Testis (tissue), 3 donors: Measurements from ENCODE around the gene TM4SF4. TPM values are rescaled to one million over a fixed set of nuclear protein-coding genes. Genes with fewer than 3 reads are reported as not detected.

Experiments
- DNase-seq: peaks from one replicate; pipeline ENCODE4 v3.0.0-alpha.2; 2019
- H3K27ac ChIP-seq, 2 donors: fragments of 200-600 bp; sonication (generic); one replicate each; pipeline ENCODE4 v1.5.1; 2019
- H3K27me3 ChIP-seq: fragments of 200-600 bp; sonication (generic); one replicate; pipeline ENCODE4 v1.5.1; 2019
- H3K36me3 ChIP-seq: fragments of 200-600 bp; sonication (generic); one replicate; pipeline ENCODE4 v1.5.1; 2017; ENCODE audit warnings: low read depth; ENCODE audit errors: missing control alignments
- H3K4me1 ChIP-seq: fragments of 200-600 bp; sonication (generic); one replicate; pipeline ENCODE4 v1.5.1; 2019
- H3K4me3 ChIP-seq, 2 donors: fragments of 200-600 bp; sonication (generic); one replicate each; pipeline ENCODE4 v1.5.1; 2017 to 2019
- H3K9me3 ChIP-seq: fragments of 200-600 bp; sonication (generic); one replicate; pipeline ENCODE4 v1.5.1; 2017
- POLR2A ChIP-seq: fragments of 450-650 bp; IDR thresholded peaks from one replicate; pipeline ENCODE4 v1.6.1; 2017; ENCODE audit warnings: antibody characterized with exemption, mild to moderate bottlenecking, moderate library complexity
- WGBS, 2 donors: methylation state at CpG; one replicate each; pipeline ENCODE4 v1.1.5; 2018; 5-methylcytosine and 5-hydroxymethylcytosine counted together
- intact Hi-C: fragments of 100-400 bp; cut with DNase I; formaldehyde crosslinking; loops from one replicate; pipeline ENCODE4 v1.15.1; 2023; ENCODE audit warnings: low total_unique reads
- polyA plus RNA-seq: library from polyadenylated mRNA; stranded (reverse); fragments of 350-450 nt; fragmentation: Illumina TruSeq; extraction: RNeasy Lipid Tissue Mini Kit (QIAGEN cat#74804); gene quantifications from one replicate; pipeline ENCODE4 v1.2.3, GENCODE V29; 2014; ENCODE audit warnings: low read depth, low replicate concordance; ENCODE audit not compliant: insufficient read depth
- total RNA-seq, 2 donors: library from RNA; depleted of rRNA; stranded (reverse); fragments of >200 nt; gene quantifications; one replicate each; pipeline ENCODE4 v1.2.3, GENCODE V29; 2016
- TF ChIP-seq, protein P1 (sequence below), 3 experiments: fragments of 450-650 bp in 2 of 3; fragments of 200-600 bp in 1 of 3; sonication (generic) in 1 of 3; IDR thresholded peaks; one replicate each; pipeline ENCODE4 v1.5.1; 2016 to 2019; ENCODE audit warnings: antibody characterized with exemption in 3 of 3, mild to moderate bottlenecking in 2 of 3, moderate library complexity in 1 of 3

TM4SF4 gene
- total and polyA plus RNA-seq, 3 donors from 2014 or later = 0.12 to 1.4 (median 0.39) TPM

GRCh38 chr3:149453140-149453805 lies 21.2 kb upstream of the TM4SF4 start:
- DNase-seq = no peak
- WGBS, 2 donors = 97 to 100% methylated on average over 1 of the region's 1 CpG
- intact Hi-C loops = no loop called here
- H3K4me3 ChIP-seq = no peak overlapping the region
- H3K27me3 ChIP-seq = no peaks in the 10 kb centered on the region
- no peak overlapping the region for H3K27ac ChIP-seq
- TF ChIP-seq, protein P1, sequence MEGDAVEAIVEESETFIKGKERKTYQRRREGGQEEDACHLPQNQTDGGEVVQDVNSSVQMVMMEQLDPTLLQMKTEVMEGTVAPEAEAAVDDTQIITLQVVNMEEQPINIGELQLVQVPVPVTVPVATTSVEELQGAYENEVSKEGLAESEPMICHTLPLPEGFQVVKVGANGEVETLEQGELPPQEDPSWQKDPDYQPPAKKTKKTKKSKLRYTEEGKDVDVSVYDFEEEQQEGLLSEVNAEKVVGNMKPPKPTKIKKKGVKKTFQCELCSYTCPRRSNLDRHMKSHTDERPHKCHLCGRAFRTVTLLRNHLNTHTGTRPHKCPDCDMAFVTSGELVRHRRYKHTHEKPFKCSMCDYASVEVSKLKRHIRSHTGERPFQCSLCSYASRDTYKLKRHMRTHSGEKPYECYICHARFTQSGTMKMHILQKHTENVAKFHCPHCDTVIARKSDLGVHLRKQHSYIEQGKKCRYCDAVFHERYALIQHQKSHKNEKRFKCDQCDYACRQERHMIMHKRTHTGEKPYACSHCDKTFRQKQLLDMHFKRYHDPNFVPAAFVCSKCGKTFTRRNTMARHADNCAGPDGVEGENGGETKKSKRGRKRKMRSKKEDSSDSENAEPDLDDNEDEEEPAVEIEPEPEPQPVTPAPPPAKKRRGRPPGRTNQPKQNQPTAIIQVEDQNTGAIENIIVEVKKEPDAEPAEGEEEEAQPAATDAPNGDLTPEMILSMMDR (IDR thresholded peaks at IDR 0.05) = no peak
- TF ChIP-seq POLR2A = no peak
- peaks cover 3% of the 10 kb centered on the region for H3K4me1 ChIP-seq
- no peaks in the 10 kb centered on the region for H3K9me3 ChIP-seq
- H3K36me3 ChIP-seq = no peaks in the 10 kb centered on the region

- TF ChIP-seq POLR2A = no peak
- TF ChIP-seq, protein P1 (IDR thresholded peaks at IDR 0.05) = no peak
- H3K27ac ChIP-seq = no peak overlapping the region
- H3K36me3 ChIP-seq = no peaks in the 10 kb centered on the region
- DNase-seq = no peak
- H3K4me1 ChIP-seq = peaks cover 4% of the 10 kb centered on the region
- H3K27me3 ChIP-seq = no peaks in the 10 kb centered on the region
- H3K4me3 ChIP-seq = no peak overlapping the region
- no peaks in the 10 kb centered on the region for H3K9me3 ChIP-seq
- intact Hi-C loops = no loop called here
These were observed 19.8 kb upstream of the TM4SF4 start for GRCh38 chr3:149454746-149455145.

GRCh38 chr3:149455366-149455765 lies 19.1 kb upstream of the TM4SF4 start:
- Histone ChIP-seq H3K27me3 (no peaks in the 10 kb centered on the region), H3K4me3 (no peak overlapping the region), H3K9me3 (no peaks in the 10 kb centered on the region), H3K4me1 (peaks cover 10% of the 10 kb centered on the region), H3K27ac (no peak overlapping the region), H3K36me3 (no peaks in the 10 kb centered on the region)
- WGBS, 2 donors = 77 to 87% methylated on average over 3 of the region's 3 CpGs
- TF ChIP-seq, protein P1 (IDR thresholded peaks at IDR 0.05) = no peak
- no peak for TF ChIP-seq POLR2A
- no peak for DNase-seq
- intact Hi-C loops = no loop called here

DNA sequence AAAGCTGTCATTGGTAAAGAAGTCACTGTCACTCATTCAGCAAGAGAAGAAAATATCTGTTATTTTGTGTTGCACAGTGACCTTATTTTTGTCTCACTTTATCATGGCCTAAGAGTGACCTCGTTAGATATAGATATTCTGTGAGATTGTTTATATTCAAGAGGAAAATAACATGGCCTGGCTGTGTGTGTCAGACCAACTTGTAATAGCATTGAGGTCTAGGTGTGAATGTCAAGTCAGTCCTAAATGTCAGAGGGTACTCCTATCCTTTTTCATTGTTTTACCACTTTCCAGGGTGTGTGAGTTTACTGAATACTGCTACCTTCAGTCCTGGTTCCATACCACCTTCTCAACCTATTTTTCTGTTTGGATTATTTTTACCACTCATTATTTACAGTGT lies 18.5 kb upstream of the TM4SF4 start:
- Histone ChIP-seq H3K4me1 (peaks cover 10% of the 10 kb centered on the region), H3K4me3 (no peak overlapping the region), H3K36me3 (no peaks in the 10 kb centered on the region), H3K27ac (no peak overlapping the region), H3K9me3 (no peaks in the 10 kb centered on the region), H3K27me3 (no peaks in the 10 kb centered on the region)
- no peak for DNase-seq
- TF ChIP-seq, protein P1 (IDR thresholded peaks at IDR 0.05) = no peak
- no peak for TF ChIP-seq POLR2A
- WGBS, 2 donors = 42 to 100% methylated on average over 1 of the region's 1 CpG
- intact Hi-C loops = no loop called here

GRCh38 chr3:149459491-149460059 lies 14.9 kb upstream of the TM4SF4 start:
- no peak for DNase-seq
- Histone ChIP-seq H3K4me1 (peaks cover 10% of the 10 kb centered on the region), H3K27me3 (no peaks in the 10 kb centered on the region), H3K4me3 (no peak overlapping the region), H3K27ac (peak overlapping the region in 1 of 2 donors; percentile 56), H3K36me3 (no peaks in the 10 kb centered on the region), H3K9me3 (no peaks in the 10 kb centered on the region)
- 68 to 75% methylated on average over 6 of the region's 6 CpGs for WGBS, 2 donors
- intact Hi-C loops = no loop called here
- TF ChIP-seq, protein P1 (IDR thresholded peaks at IDR 0.05) = no peak
- TF ChIP-seq POLR2A = no peak
